Measurements from ENCODE around the gene COL9A1.

Gene COL9A1

GRCh38 chr6:70236343-70236742, 66.5 kb downstream of the COL9A1 start:
- DNase-seq (ENCODE audit: extremely low read depth in 1 of 2, low read depth in 1 of 2), result no peak

GRCh38 chr6:70234561-70235236, 68.2 kb downstream of the COL9A1 start:
- DNase-seq (ENCODE audit: extremely low read depth in 1 of 2, low read depth in 1 of 2), result no peak

- DNase-seq (ENCODE audit: extremely low read depth in 1 of 2, low read depth in 1 of 2), result no peak
Measured at GRCh38 chr6:70231311-70231710, 71.6 kb downstream of the COL9A1 start.

GRCh38 chr6:70225055-70225454, 77.8 kb downstream of the COL9A1 start:
- no peak for DNase-seq (ENCODE audit: extremely low read depth in 1 of 2, low read depth in 1 of 2)

- no peak for DNase-seq (ENCODE audit: extremely low read depth in 1 of 2, low read depth in 1 of 2)
Measured at GRCh38 chr6:70222439-70222749, 80.5 kb downstream of the COL9A1 start.

- no peak for DNase-seq (ENCODE audit: extremely low read depth in 1 of 2, low read depth in 1 of 2)
Measured at GRCh38 chr6:70221715-70222438, 81.0 kb downstream of the COL9A1 start.

GRCh38 chr6:70221025-70221714, 81.7 kb downstream of the COL9A1 start:
- DNase-seq (ENCODE audit: extremely low read depth in 1 of 2, low read depth in 1 of 2), result no peak

- DNase-seq (ENCODE audit: extremely low read depth in 1 of 2, low read depth in 1 of 2), result no peak
Measured at GRCh38 chr6:70219943-70220613, 82.8 kb downstream of the COL9A1 start.

GRCh38 chr6:70216767-70217166, 86.1 kb downstream of the COL9A1 start:
- no peak for DNase-seq (ENCODE audit: extremely low read depth in 1 of 2, low read depth in 1 of 2)

GRCh38 chr6:70215460-70216108, 87.3 kb downstream of the COL9A1 start:
- DNase-seq (ENCODE audit: extremely low read depth in 1 of 2, low read depth in 1 of 2), result no peak

GRCh38 chr6:70210462-70210861, 92.4 kb downstream of the COL9A1 start:
- DNase-seq (ENCODE audit: extremely low read depth in 1 of 2, low read depth in 1 of 2), result no peak

- no peak for DNase-seq (ENCODE audit: extremely low read depth in 1 of 2, low read depth in 1 of 2)
Measured at GRCh38 chr6:70208235-70208790, 94.6 kb downstream of the COL9A1 start.

- no peak for DNase-seq (ENCODE audit: extremely low read depth in 1 of 2, low read depth in 1 of 2)
Measured at GRCh38 chr6:70198785-70199184, 104.1 kb downstream of the COL9A1 start.

GRCh38 chr6:70196531-70196930, 106.4 kb downstream of the COL9A1 start:
- no peak for DNase-seq (ENCODE audit: extremely low read depth in 1 of 2, low read depth in 1 of 2)

GRCh38 chr6:70194421-70194820, 108.5 kb downstream of the COL9A1 start:
- no peak for DNase-seq (ENCODE audit: extremely low read depth in 1 of 2, low read depth in 1 of 2)

GRCh38 chr6:70188202-70188601, 114.7 kb downstream of the COL9A1 start:
- no peak for DNase-seq (ENCODE audit: extremely low read depth in 1 of 2, low read depth in 1 of 2)

- DNase-seq (ENCODE audit: extremely low read depth in 1 of 2, low read depth in 1 of 2), result no peak
Measured at GRCh38 chr6:70186461-70186860, 116.4 kb downstream of the COL9A1 start.

GRCh38 chr6:70184723-70185122, 118.2 kb downstream of the COL9A1 start:
- DNase-seq (ENCODE audit: extremely low read depth in 1 of 2, low read depth in 1 of 2), result no peak

- no peak for DNase-seq (ENCODE audit: extremely low read depth in 1 of 2, low read depth in 1 of 2)
Measured at GRCh38 chr6:70183538-70183937, 119.3 kb downstream of the COL9A1 start.

GRCh38 chr6:70180901-70181599, 121.8 kb downstream of the COL9A1 start:
- DNase-seq (ENCODE audit: extremely low read depth in 1 of 2, low read depth in 1 of 2), result no peak

Measured in activated CD8-positive, alpha-beta memory T cell treated with anti-CD3 and anti-CD28 coated beads for 1 hour (primary cell).